ENCODE data around the gene MXRA8. TPM values are rescaled to one million over a fixed set of nuclear protein-coding genes. Genes with fewer than 3 reads are reported as not detected.

MXRA8 gene
- total and polyA plus RNA-seq, 9 of the 15 experiments (the other 6 are each of a cell fraction or from before 2014, with no cell fraction given): 0.66 to 11.3 (median 6.3) TPM

- 0 out of 2 replicates have a peak, but pooled peaks have one; percentile 61 for TF ChIP-seq E2F1 (CRISPR knock-in tag; IDR thresholded peaks at IDR 0.05)
- no peak for TF ChIP-seq THAP12 (CRISPR knock-in tag; IDR thresholded peaks at IDR 0.05)
- TF ChIP-seq ZNF740 (CRISPR knock-in tag; IDR thresholded peaks at IDR 0.05): no peak
- TF ChIP-seq ZNF740 (tag; IDR thresholded peaks at IDR 0.05): no peak
- no peak for TF ChIP-seq CSDE1 (IDR thresholded peaks at IDR 0.05)
- TF ChIP-seq TSHZ1 (CRISPR knock-in tag; IDR thresholded peaks at IDR 0.05): no peak
- TF ChIP-seq GTF2E2 (tag; IDR thresholded peaks at IDR 0.05): peak; percentile 87
- no peak for TF ChIP-seq ZNF408 (CRISPR knock-in tag; IDR thresholded peaks at IDR 0.05; ENCODE audit: low read depth)
- TF ChIP-seq KAT7 (CRISPR knock-in tag; IDR thresholded peaks at IDR 0.05; ENCODE audit: borderline replicate concordance): peak; percentile 65
- TF ChIP-seq RHOXF2B (CRISPR knock-in tag; conservative IDR thresholded peaks at IDR 0.05): no peak
- TF ChIP-seq KDM4B (IDR thresholded peaks at IDR 0.05; ENCODE audit: borderline replicate concordance in 2 of 2, low read depth in 1 of 2): no peak
- peak in 2 of 3 experiments; percentile 11 to 19; a peak in 2 of 6 replicates for TF ChIP-seq CTCF (IDR thresholded peaks at IDR 0.05 in 2 of 3, conservative IDR thresholded peaks at IDR 0.05 in 1 of 3; ENCODE audit: insufficient read depth in 2 of 3, low read depth in 1 of 3, low read length in 3 of 3)
- no peak for TF ChIP-seq KAT8 (IDR thresholded peaks at IDR 0.05; ENCODE audit: low read depth)
Observed at GRCh38 chr1:1407636-1408318, 49.4 kb upstream of the MXRA8 start (continued).
